OCI-LY3 (cell line): ENCODE data around the gene ZNF180.

Experiments
- H2AFZ ChIP-seq: fragments of 200-600, 300-600 bp; shearing (Covaris generic); 2 replicates; pipeline ENCODE4 v1.6.0; 2014; ENCODE audit warnings: antibody characterized with exemption, low read depth, low read length
- H3K27ac ChIP-seq: fragments of 200-600, 300-600 bp; sonication (generic); 2 replicates; pipeline ENCODE4 v1.5.1; 2014; ENCODE audit warnings: mild to moderate bottlenecking, low read length, moderate library complexity, mixed read lengths
- H3K27me3 ChIP-seq: fragments of 200-600, 300-600 bp; sonication (generic); 2 replicates; pipeline ENCODE4 v1.6.1; 2014; ENCODE audit warnings: low read depth, low read length, mixed read lengths
- H3K36me3 ChIP-seq: fragments of 200-600, 300-600 bp; sonication (generic); replicated peaks from 2 replicates; pipeline ENCODE3; 2014; ENCODE audit warnings: low read depth, low read length, mixed read lengths
- H3K4me1 ChIP-seq: fragments of 300-600, 200-600 bp; sonication (generic); 2 replicates; pipeline ENCODE4 v1.6.1; 2014; ENCODE audit warnings: low read length, mixed read lengths
- H3K4me2 ChIP-seq: fragments of 200-600, 300-600 bp; sonication (generic); 2 replicates; pipeline ENCODE4 v1.6.1; 2014; ENCODE audit warnings: low read length, mixed read lengths
- H3K4me3 ChIP-seq: fragments of 300-600, 200-600 bp; sonication (generic); 2 replicates; pipeline ENCODE4 v1.5.1; 2014; ENCODE audit warnings: antibody characterized with exemption, mild to moderate bottlenecking, low read length, moderate library complexity
- H3K79me2 ChIP-seq: fragments of 300-600, 200-600 bp; shearing (Covaris generic); 2 replicates; pipeline ENCODE4 v1.6.1; 2014; ENCODE audit warnings: mild to moderate bottlenecking, low read length, mixed read lengths
- H3K9ac ChIP-seq: fragments of 300-600, 200-600 bp; shearing (Covaris generic); 2 replicates; pipeline ENCODE4 v1.6.0; 2014; ENCODE audit warnings: mild to moderate bottlenecking, low read length, moderate library complexity
- H3K9me3 ChIP-seq: fragments of 200-600, 300-600 bp; shearing (Covaris generic); 2 replicates; pipeline ENCODE4 v1.6.1; 2014; ENCODE audit warnings: low read length, mixed read lengths; ENCODE audit not compliant: insufficient read depth
- H4K20me1 ChIP-seq: fragments of 200-600, 300-600 bp; sonication (generic); 2 replicates; pipeline ENCODE4 v1.6.1; 2016; ENCODE audit warnings: low read length, mixed read lengths; ENCODE audit not compliant: insufficient read depth
- CTCF ChIP-seq: fragments of 200-600, 300-600 bp; sonication (generic); IDR thresholded peaks from 2 replicates; pipeline ENCODE4 v1.5.1; 2014; ENCODE audit warnings: antibody characterized with exemption, low read length, low read depth
- EZH2phosphoT487 ChIP-seq: fragments of 200-600 bp; shearing (Covaris generic); IDR thresholded peaks from 2 replicates; pipeline ENCODE4 v1.6.1; 2018; ENCODE audit warnings: antibody characterized with exemption, mixed run types, low read depth

The ZNF180 gene

GRCh38 chr19:44455100-44455499 is 45.2 kb downstream of the ZNF180 start:
- Histone ChIP-seq H3K4me1 (no peaks in the 10 kb centered on the region), H3K4me2 (no peak overlapping the region), H3K79me2 (no peaks in the 10 kb centered on the region), H3K9me3 (0 out of 2 replicates have a peak, but pooled peaks cover 4% of the 10 kb centered on the region), H3K27me3 (no peaks in the 10 kb centered on the region), H3K9ac (no peak overlapping the region), H3K36me3 (no peaks in the 10 kb centered on the region), H3K4me3 (no peak overlapping the region), H2AFZ (no peak overlapping the region), H4K20me1 (no peaks in the 10 kb centered on the region), H3K27ac (no peak overlapping the region)
- TF ChIP-seq CTCF (no peak), EZH2phosphoT487 (no peak)

- Histone ChIP-seq H4K20me1 (no peaks in the 10 kb centered on the region), H3K4me1 (no peaks in the 10 kb centered on the region), H3K9me3 (peaks cover 16% of the 10 kb centered on the region; the same call in 1 of the 2 replicates), H3K36me3 (no peaks in the 10 kb centered on the region), H3K4me2 (no peak overlapping the region), H3K27ac (no peak overlapping the region), H2AFZ (no peak overlapping the region), H3K27me3 (no peaks in the 10 kb centered on the region), H3K4me3 (no peak overlapping the region), H3K9ac (no peak overlapping the region), H3K79me2 (no peaks in the 10 kb centered on the region)
- TF ChIP-seq EZH2phosphoT487 = no peak
- no peak for TF ChIP-seq CTCF
Measured at GRCh38 chr19:44452367-44452766, 48.0 kb downstream of the ZNF180 start.

GRCh38 chr19:44451687-44452086 is 48.6 kb downstream of the ZNF180 start:
- Histone ChIP-seq H3K4me2 (no peak overlapping the region), H3K4me1 (no peaks in the 10 kb centered on the region), H4K20me1 (no peaks in the 10 kb centered on the region), H3K9me3 (peaks cover 20% of the 10 kb centered on the region; the same call in 1 of the 2 replicates), H3K36me3 (no peaks in the 10 kb centered on the region), H3K27ac (no peak overlapping the region), H3K4me3 (no peak overlapping the region), H3K27me3 (no peaks in the 10 kb centered on the region), H3K79me2 (no peaks in the 10 kb centered on the region), H3K9ac (no peak overlapping the region), H2AFZ (no peak overlapping the region)
- TF ChIP-seq EZH2phosphoT487 = no peak
- no peak for TF ChIP-seq CTCF

GRCh38 chr19:44447916-44448674 is 52.2 kb downstream of the ZNF180 start, which contains the start of gene ZNF229:
ZNF229 (minus strand) TSS chr19:44448472; CDS start chr19:44442847, 5,625 bp downstream.
- no peak within 1 kb of the TSS for H2AFZ ChIP-seq
- H4K20me1 ChIP-seq = no peaks in the 10 kb centered on the region
- TF ChIP-seq EZH2phosphoT487 = no peak
- TF ChIP-seq CTCF = no peak
- H3K9me3 ChIP-seq = peaks cover 20% of the 10 kb centered on the region; the same call in 1 of the 2 replicates
- H3K27me3 ChIP-seq = no peaks in the 10 kb centered on the region
- H3K79me2 ChIP-seq = no peaks in the 10 kb centered on the region
- no peak within 1 kb of the TSS for H3K27ac ChIP-seq
- H3K4me3 ChIP-seq = no peak within 1 kb of the TSS
- H3K36me3 ChIP-seq = no peaks in the 10 kb centered on the region
- no peak within 1 kb of the TSS for H3K4me2 ChIP-seq
- H3K9ac ChIP-seq = no peak within 1 kb of the TSS
- no peaks in the 10 kb centered on the region for H3K4me1 ChIP-seq
